H1 (cell line): ENCODE data around the gene SNTG2. TPM values are rescaled to one million over a fixed set of nuclear protein-coding genes. Genes with fewer than 3 reads are reported as not detected.

Source experiments
- BACH1 ChIP-seq: IDR thresholded peaks from 2 replicates; pipeline ENCODE4 v1.6.1; 2012; ENCODE audit warnings: low read length, improper control_type of control experiment
- CBX5 ChIP-seq: fragments of 300-800, 300-1000 bp; sonication (generic); IDR thresholded peaks from 2 replicates; pipeline ENCODE4 v1.7.1; 2016; ENCODE audit warnings: antibody characterized with exemption, low read length, low read depth
- KDM1A ChIP-seq: fragments of 200-600, 300-600 bp; sonication (generic); IDR thresholded peaks from 2 replicates; pipeline ENCODE4 v1.7.1; 2016; ENCODE audit warnings: mild to moderate bottlenecking, low read length, borderline replicate concordance
- POLR2AphosphoS5 ChIP-seq: IDR thresholded peaks from 2 replicates; pipeline ENCODE4 v1.6.1; 2011; ENCODE audit warnings: low read depth, low read length
- POU5F1 ChIP-seq: IDR thresholded peaks from 2 replicates; pipeline ENCODE4 v1.6.1; 2011; ENCODE audit warnings: low read depth, mild to moderate bottlenecking, low read length, moderate library complexity
- RAD21 ChIP-seq, 2 experiments: IDR thresholded peaks in 1 of 2; conservative IDR thresholded peaks in 1 of 2; 2 replicates each; pipeline ENCODE4 v1.6.1; 2011; ENCODE audit warnings: low read depth in 2 of 2, low read length in 2 of 2, improper control_type of control experiment in 1 of 2, inconsistent platforms in 1 of 2, mild to moderate bottlenecking in 1 of 2, moderate library complexity in 1 of 2
- SIN3A ChIP-seq, 2 experiments: IDR thresholded peaks in 1 of 2; conservative IDR thresholded peaks in 1 of 2; 2 replicates each; pipeline ENCODE4 v1.6.1; 2011 to 2012; ENCODE audit warnings: low read length in 2 of 2, improper control_type of control experiment in 1 of 2, low read depth in 1 of 2, mild to moderate bottlenecking in 1 of 2
- TAF1 ChIP-seq: IDR thresholded peaks from 2 replicates; pipeline ENCODE4 v1.6.1; 2011; ENCODE audit warnings: mild to moderate bottlenecking, low read depth, low read length
- TEAD4 ChIP-seq: IDR thresholded peaks from 2 replicates; pipeline ENCODE4 v1.6.1; 2012; ENCODE audit warnings: low read depth, low read length, inconsistent platforms, mixed read lengths
- polyA plus RNA-seq, 7 experiments: library from polyadenylated mRNA; depleted of rRNA in 3 of 7; stranded (reverse) in 5 of 7; unstranded in 2 of 7; fragments of >200 nt in 5 of 7; fragments of 200-250 nt in 2 of 7; gene quantifications; 1 replicate in 5 of 7; 2 replicates in 1 of 7; 4 replicates in 1 of 7; pipeline versions ENCODE4 v1.2.1 to v1.2.3, GENCODE V29; 2011 to 2013; ENCODE audit warnings: missing spikeins in 2 of 7, mixed read lengths in 2 of 7
- total RNA-seq: library from RNA; stranded (reverse); fragmentation: NEBNext Ultra II Directional; extraction: Animal tissue kit (Norgen Biotek cat#: 25700); gene quantifications from 2 replicates; pipeline ENCODE4 v1.2.1, GENCODE V29; 2021
- TF ChIP-seq, protein P1 (sequence below): fragments of 300-600 bp; sonication (generic); IDR thresholded peaks from 2 replicates; pipeline ENCODE4 v1.7.1; 2012; ENCODE audit warnings: low read length, moderate library complexity, mild to moderate bottlenecking, inconsistent platforms; ENCODE audit not compliant: insufficient replicate concordance
- TF ChIP-seq, protein P2 (sequence below): IDR thresholded peaks from 2 replicates; pipeline ENCODE4 v1.6.1; 2012; ENCODE audit warnings: inconsistent platforms

Gene SNTG2
- total and polyA plus RNA-seq, 2 of the 8 experiments (the other 6 are each of a cell fraction or from before 2014, with no cell fraction given), result 6.6 to 18.1 TPM

DNA sequence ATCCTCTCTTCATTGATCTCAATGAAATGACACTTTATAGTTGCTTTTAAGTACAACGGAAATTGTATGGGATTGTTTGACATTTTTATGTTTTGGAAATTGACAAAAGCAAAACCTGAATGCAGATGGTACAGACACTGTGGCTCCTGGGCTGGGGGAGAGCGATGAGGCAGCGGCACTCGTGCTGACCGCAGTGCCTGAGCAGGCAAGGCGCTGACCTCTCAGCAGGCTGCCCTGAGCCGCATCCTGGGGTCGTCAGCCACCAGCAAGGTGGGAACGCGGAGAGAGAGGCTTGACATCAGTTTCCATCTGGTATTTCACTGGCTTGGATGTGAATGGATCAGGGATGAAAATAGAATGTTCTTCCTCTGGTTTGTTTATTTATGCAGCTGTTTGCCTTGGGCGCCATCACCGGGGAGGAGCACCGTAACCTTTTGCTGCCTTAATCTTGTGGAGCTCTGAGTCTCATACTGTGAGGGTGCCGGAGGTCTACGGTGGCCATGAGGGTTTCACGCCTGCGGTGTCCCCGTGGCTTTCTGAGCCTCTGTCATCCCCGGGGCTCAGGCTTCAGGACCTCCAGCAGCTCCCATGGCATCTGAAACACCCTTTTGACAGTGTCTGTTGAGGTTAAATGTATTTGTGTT lies 367.8 kb downstream of the SNTG2 start (continued):
- TF ChIP-seq, protein P1, sequence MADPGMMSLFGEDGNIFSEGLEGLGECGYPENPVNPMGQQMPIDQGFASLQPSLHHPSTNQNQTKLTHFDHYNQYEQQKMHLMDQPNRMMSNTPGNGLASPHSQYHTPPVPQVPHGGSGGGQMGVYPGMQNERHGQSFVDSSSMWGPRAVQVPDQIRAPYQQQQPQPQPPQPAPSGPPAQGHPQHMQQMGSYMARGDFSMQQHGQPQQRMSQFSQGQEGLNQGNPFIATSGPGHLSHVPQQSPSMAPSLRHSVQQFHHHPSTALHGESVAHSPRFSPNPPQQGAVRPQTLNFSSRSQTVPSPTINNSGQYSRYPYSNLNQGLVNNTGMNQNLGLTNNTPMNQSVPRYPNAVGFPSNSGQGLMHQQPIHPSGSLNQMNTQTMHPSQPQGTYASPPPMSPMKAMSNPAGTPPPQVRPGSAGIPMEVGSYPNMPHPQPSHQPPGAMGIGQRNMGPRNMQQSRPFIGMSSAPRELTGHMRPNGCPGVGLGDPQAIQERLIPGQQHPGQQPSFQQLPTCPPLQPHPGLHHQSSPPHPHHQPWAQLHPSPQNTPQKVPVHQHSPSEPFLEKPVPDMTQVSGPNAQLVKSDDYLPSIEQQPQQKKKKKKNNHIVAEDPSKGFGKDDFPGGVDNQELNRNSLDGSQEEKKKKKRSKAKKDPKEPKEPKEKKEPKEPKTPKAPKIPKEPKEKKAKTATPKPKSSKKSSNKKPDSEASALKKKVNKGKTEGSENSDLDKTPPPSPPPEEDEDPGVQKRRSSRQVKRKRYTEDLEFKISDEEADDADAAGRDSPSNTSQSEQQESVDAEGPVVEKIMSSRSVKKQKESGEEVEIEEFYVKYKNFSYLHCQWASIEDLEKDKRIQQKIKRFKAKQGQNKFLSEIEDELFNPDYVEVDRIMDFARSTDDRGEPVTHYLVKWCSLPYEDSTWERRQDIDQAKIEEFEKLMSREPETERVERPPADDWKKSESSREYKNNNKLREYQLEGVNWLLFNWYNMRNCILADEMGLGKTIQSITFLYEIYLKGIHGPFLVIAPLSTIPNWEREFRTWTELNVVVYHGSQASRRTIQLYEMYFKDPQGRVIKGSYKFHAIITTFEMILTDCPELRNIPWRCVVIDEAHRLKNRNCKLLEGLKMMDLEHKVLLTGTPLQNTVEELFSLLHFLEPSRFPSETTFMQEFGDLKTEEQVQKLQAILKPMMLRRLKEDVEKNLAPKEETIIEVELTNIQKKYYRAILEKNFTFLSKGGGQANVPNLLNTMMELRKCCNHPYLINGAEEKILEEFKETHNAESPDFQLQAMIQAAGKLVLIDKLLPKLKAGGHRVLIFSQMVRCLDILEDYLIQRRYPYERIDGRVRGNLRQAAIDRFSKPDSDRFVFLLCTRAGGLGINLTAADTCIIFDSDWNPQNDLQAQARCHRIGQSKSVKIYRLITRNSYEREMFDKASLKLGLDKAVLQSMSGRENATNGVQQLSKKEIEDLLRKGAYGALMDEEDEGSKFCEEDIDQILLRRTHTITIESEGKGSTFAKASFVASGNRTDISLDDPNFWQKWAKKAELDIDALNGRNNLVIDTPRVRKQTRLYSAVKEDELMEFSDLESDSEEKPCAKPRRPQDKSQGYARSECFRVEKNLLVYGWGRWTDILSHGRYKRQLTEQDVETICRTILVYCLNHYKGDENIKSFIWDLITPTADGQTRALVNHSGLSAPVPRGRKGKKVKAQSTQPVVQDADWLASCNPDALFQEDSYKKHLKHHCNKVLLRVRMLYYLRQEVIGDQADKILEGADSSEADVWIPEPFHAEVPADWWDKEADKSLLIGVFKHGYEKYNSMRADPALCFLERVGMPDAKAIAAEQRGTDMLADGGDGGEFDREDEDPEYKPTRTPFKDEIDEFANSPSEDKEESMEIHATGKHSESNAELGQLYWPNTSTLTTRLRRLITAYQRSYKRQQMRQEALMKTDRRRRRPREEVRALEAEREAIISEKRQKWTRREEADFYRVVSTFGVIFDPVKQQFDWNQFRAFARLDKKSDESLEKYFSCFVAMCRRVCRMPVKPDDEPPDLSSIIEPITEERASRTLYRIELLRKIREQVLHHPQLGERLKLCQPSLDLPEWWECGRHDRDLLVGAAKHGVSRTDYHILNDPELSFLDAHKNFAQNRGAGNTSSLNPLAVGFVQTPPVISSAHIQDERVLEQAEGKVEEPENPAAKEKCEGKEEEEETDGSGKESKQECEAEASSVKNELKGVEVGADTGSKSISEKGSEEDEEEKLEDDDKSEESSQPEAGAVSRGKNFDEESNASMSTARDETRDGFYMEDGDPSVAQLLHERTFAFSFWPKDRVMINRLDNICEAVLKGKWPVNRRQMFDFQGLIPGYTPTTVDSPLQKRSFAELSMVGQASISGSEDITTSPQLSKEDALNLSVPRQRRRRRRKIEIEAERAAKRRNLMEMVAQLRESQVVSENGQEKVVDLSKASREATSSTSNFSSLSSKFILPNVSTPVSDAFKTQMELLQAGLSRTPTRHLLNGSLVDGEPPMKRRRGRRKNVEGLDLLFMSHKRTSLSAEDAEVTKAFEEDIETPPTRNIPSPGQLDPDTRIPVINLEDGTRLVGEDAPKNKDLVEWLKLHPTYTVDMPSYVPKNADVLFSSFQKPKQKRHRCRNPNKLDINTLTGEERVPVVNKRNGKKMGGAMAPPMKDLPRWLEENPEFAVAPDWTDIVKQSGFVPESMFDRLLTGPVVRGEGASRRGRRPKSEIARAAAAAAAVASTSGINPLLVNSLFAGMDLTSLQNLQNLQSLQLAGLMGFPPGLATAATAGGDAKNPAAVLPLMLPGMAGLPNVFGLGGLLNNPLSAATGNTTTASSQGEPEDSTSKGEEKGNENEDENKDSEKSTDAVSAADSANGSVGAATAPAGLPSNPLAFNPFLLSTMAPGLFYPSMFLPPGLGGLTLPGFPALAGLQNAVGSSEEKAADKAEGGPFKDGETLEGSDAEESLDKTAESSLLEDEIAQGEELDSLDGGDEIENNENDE, result no peak
- TF ChIP-seq CBX5 (no peak), KDM1A (no peak), POU5F1 (no peak), TEAD4 (no peak), SIN3A (conservative IDR thresholded peaks at IDR 0.05 in 1 of 2, IDR thresholded peaks at IDR 0.05 in 1 of 2; ENCODE audit: low read depth in 1 of 2, low read length in 2 of 2) (no peak), RAD21 (IDR thresholded peaks at IDR 0.05 in 1 of 2, conservative IDR thresholded peaks at IDR 0.05 in 1 of 2; ENCODE audit: low read depth in 2 of 2, low read length in 2 of 2) (no peak), TAF1 (no peak), POLR2AphosphoS5 (no peak), BACH1 (no peak)
- TF ChIP-seq, protein P2, sequence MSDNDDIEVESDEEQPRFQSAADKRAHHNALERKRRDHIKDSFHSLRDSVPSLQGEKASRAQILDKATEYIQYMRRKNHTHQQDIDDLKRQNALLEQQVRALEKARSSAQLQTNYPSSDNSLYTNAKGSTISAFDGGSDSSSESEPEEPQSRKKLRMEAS, result no peak
